NCI-H748 (cell line): Measurements from ENCODE around the gene ABCC12.

Source experiments
- DNase-seq: peaks from one replicate; lab custom pipeline; 2025; ENCODE audit not compliant: unreplicated experiment; lab: John Stamatoyannopoulos, UW

The ABCC12 gene

DNA sequence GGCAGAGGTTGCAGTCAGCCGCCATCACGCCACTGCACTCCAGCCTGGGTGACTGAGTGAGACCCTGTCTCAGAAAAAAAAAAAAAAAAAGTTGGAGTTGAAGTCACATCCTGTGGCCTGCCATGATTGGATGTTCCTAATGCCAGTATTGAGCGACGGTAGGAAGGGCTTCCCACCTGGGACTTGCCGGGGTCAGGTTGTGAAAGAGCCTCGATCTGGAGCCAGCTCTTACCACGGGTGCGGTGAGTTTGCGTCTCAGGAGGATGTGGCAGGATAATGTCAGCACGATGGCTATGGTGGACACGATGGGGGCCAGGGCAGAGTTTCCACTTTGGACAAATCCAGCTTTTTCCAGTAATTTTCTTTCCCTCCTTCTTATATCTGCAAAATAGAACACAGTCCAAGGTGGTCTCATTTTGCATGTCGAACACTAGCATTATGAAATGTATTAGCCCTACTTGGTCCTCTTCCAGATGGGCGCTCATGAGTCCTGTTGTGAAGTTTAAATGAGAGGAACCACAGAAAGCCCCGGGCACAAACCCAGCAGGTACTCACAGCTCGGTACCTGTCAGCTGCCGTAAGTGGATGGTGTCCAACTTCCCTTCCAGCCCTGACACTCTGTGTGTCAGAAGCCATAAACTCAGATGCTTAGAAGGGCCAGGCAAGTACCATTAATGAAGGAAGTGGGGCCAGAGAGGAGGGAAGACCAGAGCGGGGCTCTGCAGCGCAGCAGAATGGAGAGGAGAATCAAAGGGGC lies 22.2 kb downstream of the ABCC12 start:
- no peak for DNase-seq

DNA sequence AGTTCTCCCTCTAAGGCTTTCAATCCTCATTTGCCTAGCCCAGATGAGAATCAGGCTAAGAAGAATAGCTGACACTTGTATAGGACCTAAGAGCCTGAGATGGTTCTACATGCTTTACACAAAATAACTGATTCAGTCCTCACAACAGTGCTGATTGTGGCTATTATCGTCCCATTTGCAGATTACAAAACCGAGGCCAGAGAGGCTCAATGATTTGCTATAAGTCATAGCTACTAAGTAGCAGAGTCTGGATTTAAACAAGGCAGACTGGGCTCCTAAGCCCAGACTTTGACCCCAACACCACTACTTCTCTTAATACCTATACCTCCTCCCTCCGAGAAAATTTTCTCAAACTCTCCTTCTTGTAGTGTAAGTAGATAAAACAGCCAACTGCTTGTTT lies 23.1 kb downstream of the ABCC12 start:
- DNase-seq, result no peak

DNA sequence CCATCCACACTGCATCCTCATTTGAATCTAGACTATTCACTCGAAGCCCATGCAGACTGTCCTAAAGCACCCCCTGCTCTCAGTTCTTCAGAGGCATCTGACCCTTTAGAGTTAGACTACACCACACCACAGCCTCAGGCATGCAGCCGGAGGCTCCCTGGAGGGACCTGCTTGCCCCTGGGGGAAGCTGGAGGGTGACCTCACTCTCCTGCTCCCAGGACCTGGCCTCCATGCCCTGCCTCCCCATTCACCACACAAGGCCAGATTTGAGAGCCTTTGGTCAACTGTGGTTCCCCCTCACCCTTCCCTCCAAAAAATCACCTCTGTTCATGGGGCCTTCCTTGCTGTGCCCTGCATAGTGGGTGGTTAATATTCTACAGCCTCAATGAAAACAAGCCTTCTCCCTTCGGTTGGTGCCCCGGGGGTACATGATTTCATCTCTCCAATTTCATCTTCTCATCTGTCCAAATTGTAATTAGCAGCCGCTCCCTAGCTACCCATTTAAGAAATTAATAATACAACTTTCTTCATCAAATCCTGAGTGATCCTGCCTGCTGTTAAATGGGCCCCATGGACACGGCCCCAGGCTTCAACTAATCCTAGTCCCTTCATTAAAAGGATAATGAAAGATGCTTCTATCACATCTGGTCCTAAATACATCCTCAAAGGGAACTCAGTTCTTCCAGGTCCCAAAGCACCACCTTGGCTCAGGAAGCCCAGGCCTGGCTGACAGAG lies 24.4 kb downstream of the ABCC12 start:
- no peak for DNase-seq

DNA sequence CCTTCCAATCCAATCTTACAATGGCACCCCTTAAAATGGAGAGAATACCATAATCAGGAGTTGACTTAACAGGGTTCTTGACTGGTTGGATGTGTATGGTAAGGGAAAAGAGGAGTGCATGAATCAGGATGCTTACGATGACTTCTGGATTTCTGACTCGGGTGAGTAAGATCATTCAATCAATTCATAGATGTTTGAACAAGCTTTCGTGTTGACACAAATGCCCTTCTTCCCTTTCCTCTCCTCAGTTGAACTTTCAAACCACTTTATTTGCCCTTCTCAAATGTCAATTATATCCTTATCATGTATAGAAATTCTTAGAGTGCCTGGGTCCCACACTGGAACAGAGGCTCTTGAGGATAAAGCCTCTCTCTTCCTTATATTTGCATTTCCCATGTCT lies 25.9 kb downstream of the ABCC12 start:
- DNase-seq, result no peak

DNA sequence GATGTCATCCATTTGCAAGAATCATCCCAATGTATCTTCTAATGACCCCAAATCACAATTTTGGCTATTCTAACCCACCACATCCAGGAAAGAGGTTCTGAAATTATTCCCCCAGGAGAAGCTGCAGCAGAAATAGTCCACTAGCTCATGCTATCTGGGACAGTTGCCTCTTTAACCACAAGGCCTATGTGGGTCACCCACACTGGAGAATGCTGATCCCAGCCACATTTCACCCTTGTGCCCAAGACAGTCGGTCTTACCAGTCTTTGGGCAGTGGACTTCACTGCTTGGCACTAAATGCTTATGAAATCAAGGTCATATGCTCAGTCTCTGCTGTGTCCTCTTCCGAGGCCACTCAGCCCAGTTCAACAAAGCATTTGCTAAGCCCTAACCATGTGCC lies 27.0 kb downstream of the ABCC12 start:
- no peak for DNase-seq

DNA sequence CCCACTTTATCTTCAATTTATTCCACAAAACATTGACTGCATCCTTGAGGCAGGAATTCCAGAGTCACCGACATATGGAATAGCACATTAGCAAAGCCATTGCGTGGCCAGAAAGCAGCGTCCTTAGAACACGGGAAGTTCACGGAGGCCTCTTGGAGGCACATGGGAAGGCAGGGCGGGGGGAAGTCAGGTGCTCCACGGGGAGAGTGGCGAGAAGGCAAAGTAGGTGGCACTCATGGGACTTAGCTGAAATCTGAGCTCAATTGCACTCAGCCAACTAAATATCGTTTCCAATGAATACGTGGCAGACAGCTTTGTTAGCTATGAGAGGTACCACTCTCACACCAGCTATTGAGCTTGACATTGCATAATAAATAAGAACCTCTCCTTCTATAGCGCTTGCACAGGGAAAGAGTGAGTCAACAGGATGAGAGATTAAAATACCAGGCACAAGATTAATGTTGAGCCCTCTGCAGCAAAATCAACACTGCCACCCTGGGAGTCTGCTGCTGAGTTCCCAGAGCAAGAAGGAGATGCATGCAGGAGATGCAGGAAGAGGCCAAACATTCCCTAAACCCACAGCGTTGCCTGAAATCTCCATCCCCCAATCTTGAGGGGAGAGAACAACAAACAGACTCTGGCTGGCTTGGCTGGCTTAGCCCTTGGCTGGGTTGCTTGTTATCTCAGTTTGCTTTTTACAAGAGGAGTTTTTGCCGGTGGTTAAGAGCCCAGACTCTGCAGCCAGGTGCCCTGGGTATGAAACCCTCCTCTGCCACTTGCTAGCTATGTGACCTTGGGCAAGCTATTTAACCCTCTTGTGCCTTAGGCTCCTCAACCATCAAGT lies 28.8 kb downstream of the ABCC12 start:
- DNase-seq, result peak; percentile 14

DNA sequence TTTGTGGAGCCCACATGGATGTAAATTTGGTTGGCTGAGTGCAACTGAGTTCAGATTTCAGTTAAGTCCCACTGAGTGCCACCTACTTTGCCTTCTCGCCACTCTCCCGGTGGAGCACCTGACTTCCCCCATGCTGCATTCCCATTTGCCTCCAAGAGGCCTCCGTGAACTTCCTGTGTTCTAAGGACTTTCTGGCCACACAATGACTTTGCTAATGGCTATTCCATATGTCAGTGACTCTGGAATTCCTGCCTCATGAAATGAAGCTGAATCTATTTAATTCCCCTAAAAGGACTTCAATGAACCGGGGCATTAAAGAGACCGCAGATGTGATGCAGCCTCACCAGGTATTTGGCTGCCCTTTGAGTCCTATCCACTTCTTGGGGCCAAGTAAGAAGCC lies 29.9 kb downstream of the ABCC12 start:
- no peak for DNase-seq

DNA sequence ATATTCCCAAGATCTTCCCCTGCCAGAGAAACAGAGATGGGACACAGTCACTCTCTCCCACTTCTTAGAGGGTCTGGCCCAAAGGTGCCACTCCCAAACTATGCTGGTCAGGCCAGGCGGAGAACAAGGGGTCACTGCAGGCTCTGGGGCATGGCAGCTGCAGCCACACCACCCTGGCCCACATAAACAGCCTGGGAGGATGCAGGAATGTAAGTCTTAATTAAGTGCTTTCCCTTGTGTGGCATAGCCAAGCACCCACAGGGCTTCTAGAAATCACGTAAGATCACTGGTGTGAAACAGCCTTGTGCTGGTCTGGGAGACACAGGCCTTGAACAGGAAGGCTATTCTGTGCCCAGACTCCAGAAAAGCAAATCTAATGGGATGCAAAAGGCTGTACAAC lies 31.5 kb downstream of the ABCC12 start:
- no peak for DNase-seq

DNA sequence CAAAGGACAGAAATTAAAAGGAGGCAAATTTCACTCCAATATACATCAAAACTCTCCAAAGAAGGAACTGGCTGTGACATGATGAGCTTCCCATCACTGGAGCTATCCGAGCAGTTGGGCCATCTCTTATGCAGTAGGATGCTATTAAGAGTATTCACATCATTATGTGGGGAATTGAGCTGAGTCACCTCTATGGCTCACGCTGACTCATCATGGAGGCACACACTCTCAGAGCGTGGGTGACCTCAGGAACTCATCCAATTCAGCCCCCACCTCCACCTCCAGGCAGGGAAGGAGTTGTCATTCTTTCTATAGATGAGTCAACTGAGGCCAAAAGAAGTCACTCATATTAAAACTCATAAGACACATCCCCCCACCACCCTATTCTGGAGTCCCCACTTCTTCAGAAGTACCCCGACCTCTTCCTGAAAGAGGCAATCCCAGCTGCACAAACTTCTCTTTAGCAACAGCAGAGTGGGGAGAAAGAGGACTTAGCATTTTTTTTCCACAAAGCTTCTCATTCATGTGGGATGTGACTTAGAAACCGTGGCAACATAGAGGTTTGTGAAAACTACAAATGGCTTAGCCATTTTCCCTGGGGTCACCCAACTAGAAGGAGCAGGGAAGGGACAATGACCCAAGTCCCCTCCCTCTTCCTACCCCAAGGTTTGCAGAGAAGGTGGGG lies 32.5 kb downstream of the ABCC12 start:
- DNase-seq, result no peak

DNA sequence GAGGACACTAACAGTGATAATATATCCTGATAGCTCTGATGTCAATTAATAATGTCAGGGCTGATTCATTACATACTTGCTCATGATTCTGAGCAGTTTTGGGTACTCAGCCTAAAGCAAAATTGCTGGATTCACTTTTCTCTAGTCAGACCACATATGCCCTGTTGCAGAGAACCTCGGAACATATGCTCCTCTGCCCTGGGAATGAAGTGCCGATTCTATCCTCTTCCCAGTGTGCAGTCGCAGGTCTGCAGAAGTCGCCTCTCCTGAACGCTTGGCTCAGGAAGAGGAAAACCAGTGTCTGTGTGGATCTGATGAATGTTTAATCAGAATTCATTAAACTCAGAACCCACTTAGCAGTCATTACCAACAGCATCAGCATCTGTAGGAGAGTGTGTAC lies 34.5 kb downstream of the ABCC12 start:
- DNase-seq, result no peak

DNA sequence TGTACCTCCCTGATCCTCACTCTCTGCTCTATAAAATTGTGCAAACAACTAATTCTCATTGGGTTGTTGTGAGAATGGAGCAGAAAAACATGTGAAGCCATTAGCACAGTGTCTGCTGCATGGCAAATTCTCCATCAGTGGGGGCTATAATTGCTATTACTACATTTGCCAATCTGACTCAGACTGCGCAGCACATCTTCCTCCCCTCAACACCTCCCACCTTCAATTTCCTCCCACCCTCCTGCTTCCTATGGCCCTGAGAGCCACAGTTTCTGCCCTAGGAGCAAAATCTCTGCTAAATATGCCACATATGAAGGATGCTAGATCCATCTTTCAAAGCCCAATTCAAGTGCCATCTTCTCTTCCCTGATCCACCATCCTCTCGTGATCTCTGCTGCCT lies 37.0 kb downstream of the ABCC12 start:
- no peak for DNase-seq

DNA sequence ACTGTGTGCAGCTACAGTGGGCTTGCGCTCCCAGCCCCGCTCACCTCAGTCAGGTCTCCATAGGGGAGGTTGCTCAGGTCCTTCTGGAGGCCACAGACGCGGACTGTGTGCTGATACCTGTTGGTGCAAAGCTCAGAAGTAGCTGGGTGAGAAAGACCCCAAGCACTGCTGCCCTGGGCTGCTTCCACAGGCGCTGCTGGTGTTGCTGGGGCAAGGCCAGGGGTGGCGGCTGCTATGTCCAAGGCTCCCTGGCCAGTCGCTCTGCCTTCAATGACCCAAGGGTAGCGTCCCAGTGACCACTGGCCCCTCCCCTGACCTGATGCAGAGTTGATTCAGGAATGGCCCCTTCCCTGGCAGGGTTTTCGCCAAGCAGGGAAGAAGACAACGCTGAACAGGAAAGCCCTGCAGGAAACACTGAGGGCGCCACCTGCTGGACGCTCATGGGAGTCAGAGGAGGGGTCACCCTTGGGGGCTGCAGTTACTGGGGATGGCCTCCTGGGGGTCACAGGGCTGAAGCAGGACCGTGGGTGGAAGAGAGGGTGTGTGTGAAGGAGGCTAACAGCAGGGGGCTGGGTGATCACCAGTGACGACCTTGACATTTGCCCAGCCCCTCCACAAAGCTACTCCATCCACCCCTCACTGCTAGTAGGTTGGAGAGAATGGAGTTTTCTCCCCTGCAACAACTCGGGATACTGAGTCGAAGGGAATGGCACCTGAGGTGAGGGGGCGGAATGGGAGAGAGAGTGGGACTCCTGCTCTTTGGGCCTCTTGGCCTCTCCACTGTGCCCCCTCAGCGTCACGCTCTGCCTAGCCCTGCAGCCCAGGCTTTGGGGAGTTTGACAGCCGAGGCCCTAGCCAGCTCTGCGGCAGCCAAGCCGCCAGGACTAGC lies 38.3 kb downstream of the ABCC12 start:
- peak; percentile 41 for DNase-seq

DNA sequence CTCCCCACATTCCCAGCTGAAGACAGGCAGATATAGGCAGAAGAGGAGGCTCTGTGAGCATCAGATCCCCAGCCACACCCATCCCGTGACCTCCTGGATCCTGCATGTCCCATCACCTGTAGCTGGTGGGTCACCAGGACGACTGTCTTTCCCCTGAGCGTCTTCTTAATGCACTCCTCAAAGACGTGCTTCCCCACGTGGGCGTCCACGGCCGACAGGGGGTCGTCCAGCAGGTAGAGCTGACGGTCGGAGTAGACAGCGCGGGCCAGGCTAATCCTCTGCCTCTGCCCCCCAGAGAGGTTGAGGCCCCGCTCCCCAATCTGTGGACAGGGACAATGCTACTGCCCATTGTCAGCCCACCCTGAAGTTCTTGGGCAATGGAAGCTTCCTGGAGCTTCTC lies 40.5 kb downstream of the ABCC12 start:
- DNase-seq, result no peak

DNA sequence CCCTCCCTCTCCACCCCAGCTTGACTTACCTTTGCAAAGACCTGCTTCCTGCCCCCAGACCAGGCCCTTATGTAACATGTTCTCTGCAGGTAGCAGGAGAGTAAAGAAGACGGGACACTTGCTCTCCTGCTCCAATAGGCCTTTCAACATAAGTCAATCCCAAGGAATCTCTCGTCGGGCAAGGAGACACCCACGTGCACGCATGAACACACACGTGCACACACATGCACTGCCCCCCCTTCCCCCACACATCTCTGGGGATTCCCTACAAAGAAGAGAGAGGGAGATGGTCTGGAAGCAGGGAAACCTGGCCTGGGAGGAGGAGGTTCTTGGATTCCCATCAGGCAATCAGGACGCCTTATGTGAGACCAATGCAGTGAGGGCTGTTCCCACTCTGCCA lies 41.4 kb downstream of the ABCC12 start:
- no peak for DNase-seq

DNA sequence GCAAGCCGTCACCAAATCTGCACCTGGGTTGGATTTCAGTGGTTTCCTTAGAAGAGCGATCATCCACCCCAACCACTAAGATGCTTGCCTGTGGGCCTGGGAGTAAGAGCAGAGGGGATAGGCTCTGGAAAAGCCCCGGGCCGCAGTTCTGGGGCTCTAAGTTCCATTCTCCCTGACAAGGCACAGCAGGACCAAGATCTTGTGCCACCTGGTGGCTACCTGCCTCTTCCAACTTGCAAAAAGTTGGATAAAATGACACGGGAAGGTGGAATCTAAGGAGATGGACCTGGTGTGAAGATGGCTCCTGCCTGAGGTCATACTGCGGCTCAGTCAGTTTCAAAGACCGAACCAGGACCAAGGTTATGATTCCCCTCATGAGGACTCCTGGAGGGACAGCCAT lies 42.3 kb downstream of the ABCC12 start:
- DNase-seq, result no peak

DNA sequence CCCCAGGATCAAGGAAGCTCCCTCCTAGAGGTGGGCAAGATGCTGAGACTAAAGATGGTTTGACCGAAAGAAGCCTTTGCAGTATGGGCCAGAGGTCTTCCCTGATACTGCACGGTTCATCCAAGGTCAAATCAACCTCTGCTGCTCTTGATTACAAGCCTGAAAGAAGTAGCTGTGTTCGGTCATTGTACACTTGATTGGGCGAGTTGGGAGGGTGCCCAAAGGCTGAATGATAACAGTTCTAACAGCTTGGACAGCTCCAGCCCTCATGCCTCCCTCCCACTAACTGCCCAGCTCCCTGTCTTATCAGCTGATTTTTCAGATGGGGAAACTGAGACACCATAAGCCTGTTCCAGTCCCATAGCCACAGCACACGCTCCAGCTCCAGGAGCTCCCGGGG lies 42.8 kb downstream of the ABCC12 start:
- no peak for DNase-seq

DNA sequence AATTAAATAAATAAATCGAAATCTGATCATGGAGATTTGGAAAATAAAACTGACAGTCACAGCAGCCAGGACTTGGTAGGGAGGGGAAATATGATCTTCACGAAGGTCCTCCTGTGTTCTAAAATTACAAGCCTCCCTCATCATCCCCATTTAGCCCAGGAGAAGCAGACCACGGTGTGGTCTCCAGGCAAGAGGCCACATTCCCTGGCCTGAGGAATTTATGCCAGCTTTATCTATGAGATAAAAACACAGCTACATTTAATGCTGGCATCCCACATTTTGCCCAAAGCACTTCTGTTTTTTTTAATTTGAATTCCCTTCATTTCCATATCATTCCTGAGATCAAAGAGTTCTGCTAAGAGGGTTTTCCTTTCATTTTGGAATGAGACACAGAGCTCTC lies 43.2 kb downstream of the ABCC12 start:
- no peak for DNase-seq

DNA sequence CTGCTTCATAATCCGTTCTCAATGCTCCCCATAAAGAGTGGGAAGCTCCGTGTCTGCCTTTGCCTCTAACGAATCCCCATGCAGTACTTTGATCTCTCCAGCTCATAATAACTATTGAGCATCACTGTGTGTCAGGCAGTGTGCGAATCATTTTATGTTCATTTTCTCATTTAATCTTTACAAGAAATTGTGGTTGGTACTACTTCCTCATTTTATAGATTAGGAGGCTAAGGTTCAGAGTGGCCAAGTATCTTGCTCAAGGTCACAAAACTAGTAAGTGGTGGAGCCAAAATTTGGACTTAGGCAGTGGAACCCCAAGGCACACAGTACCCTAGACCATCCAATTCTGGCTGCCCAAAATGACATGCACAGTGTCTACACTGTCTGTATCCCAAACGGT lies 44.8 kb downstream of the ABCC12 start:
- no peak for DNase-seq

DNA sequence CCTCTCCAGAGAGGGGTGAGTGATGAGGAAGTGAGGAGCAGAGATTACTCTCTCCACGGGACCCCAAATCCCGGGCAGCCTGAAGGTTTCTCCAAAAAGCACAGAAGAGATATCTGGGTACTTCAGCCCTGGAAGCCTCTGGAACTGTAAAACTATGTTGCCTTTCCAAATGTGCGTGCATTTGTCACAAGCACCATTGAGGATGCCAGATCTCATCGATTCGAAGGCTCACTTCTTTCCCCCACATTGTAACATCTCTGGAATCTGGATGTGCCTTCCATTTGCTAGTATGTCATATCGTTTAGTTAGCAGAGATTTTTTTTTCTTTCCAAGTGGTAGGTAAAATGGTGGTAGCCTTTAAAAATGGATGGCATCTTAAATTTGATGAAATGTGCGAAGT lies 45.8 kb downstream of the ABCC12 start:
- DNase-seq, result no peak

DNA sequence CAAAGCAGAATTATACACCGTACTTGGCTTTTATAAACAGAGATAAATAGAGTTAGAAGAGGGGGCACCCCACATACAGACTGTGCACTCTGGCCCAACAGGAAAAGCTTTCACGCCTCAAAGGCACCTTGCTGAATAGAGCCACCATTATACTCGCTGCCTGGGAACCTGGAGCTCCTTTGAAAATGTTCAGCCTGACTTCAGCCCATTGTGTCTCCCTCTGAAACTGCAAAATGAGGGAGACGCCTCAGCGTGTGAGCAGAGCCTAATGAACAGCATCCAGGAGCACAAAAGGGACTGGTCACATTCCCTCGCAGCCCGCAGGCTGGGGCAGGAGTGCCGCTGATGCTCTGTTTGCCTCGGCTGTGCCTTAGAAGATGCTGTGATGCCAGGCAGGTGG lies 46.3 kb downstream of the ABCC12 start:
- no peak for DNase-seq
